Nephron progenitor cell (in vitro differentiated cells): ENCODE results near the gene GAK.

Experiments used
- DNase-seq: peaks from one replicate; pipeline ENCODE4 v3.0.0; 2021
- H3K27ac Mint-ChIP-seq: 2 replicates; pipeline ENCODE4 v1.8.0; 2021; ENCODE audit warnings: mild to moderate bottlenecking, moderate library complexity, mixed read lengths
- H3K27me3 Mint-ChIP-seq: 2 replicates; pipeline ENCODE4 v1.8.0; 2021; ENCODE audit warnings: mild to moderate bottlenecking, low read depth, mixed read lengths; ENCODE audit not compliant: poor library complexity
- H3K36me3 Mint-ChIP-seq: 2 replicates; pipeline ENCODE4 v1.8.0; 2021; ENCODE audit warnings: low read depth, mixed read lengths
- H3K4me1 Mint-ChIP-seq: 2 replicates; pipeline ENCODE4 v1.8.0; 2021; ENCODE audit warnings: mixed read lengths
- H3K4me3 Mint-ChIP-seq: 2 replicates; pipeline ENCODE4 v1.8.0; 2021; ENCODE audit warnings: mild to moderate bottlenecking, moderate library complexity, mixed read lengths
- H3K9me3 Mint-ChIP-seq: 2 replicates; pipeline ENCODE4 v1.8.0; 2021; ENCODE audit warnings: mild to moderate bottlenecking, moderate library complexity, mixed read lengths
- CTCF ChIP-seq: fragments of 200-600 bp; sonication (generic); IDR thresholded peaks from 2 replicates; pipeline ENCODE4 v1.5.0; 2021; ENCODE audit warnings: antibody characterized with exemption

GAK gene

GRCh38 chr4:972651-973424, 40.7 kb upstream of the GAK start:
- Mint-ChIP-seq H3K9me3 (peaks cover 13% of the 10 kb centered on the region), H3K36me3 (no peaks in the 10 kb centered on the region), H3K4me3 (peak overlapping the region; percentile 57), H3K27ac (no peak overlapping the region), H3K27me3 (peaks cover 50% of the 10 kb centered on the region), H3K4me1 (peaks cover 9% of the 10 kb centered on the region)
- peak; percentile 50 for DNase-seq
- TF ChIP-seq CTCF, result no peak

GRCh38 chr4:971666-972500, 39.8 kb upstream of the GAK start:
- TF ChIP-seq CTCF, result no peak
- H3K27me3 Mint-ChIP-seq, result peaks cover 56% of the 10 kb centered on the region
- peaks cover 5% of the 10 kb centered on the region for H3K4me1 Mint-ChIP-seq
- H3K27ac Mint-ChIP-seq, result no peak overlapping the region
- peaks cover 13% of the 10 kb centered on the region for H3K9me3 Mint-ChIP-seq
- DNase-seq, result no peak
- H3K36me3 Mint-ChIP-seq, result no peaks in the 10 kb centered on the region
- H3K4me3 Mint-ChIP-seq, result peak overlapping the region; percentile 57

- Mint-ChIP-seq H3K4me3 (no peak overlapping the region), H3K27me3 (peaks cover 54% of the 10 kb centered on the region), H3K4me1 (peaks cover 5% of the 10 kb centered on the region), H3K9me3 (peaks cover 8% of the 10 kb centered on the region), H3K27ac (no peak overlapping the region), H3K36me3 (no peaks in the 10 kb centered on the region)
- DNase-seq, result no peak
- no peak for TF ChIP-seq CTCF
These were observed 38.9 kb upstream of the GAK start for GRCh38 chr4:970854-971520.

GRCh38 chr4:970046-970745, 38.1 kb upstream of the GAK start:
- H3K9me3 Mint-ChIP-seq, result peaks cover 5% of the 10 kb centered on the region
- DNase-seq, result no peak
- peaks cover 55% of the 10 kb centered on the region for H3K27me3 Mint-ChIP-seq
- H3K4me1 Mint-ChIP-seq, result peaks cover 5% of the 10 kb centered on the region
- no peak overlapping the region for H3K4me3 Mint-ChIP-seq
- TF ChIP-seq CTCF, result no peak
- no peak overlapping the region for H3K27ac Mint-ChIP-seq
- no peaks in the 10 kb centered on the region for H3K36me3 Mint-ChIP-seq

- no peak for DNase-seq
- Mint-ChIP-seq H3K27ac (no peak overlapping the region), H3K9me3 (no peaks in the 10 kb centered on the region), H3K27me3 (peaks cover 56% of the 10 kb centered on the region), H3K4me3 (no peak overlapping the region), H3K4me1 (peaks cover 5% of the 10 kb centered on the region), H3K36me3 (no peaks in the 10 kb centered on the region)
- no peak for TF ChIP-seq CTCF
These were observed 36.7 kb upstream of the GAK start for GRCh38 chr4:968621-969394.
